ENCODE data around the gene KLF13.

KLF13 gene

DNA sequence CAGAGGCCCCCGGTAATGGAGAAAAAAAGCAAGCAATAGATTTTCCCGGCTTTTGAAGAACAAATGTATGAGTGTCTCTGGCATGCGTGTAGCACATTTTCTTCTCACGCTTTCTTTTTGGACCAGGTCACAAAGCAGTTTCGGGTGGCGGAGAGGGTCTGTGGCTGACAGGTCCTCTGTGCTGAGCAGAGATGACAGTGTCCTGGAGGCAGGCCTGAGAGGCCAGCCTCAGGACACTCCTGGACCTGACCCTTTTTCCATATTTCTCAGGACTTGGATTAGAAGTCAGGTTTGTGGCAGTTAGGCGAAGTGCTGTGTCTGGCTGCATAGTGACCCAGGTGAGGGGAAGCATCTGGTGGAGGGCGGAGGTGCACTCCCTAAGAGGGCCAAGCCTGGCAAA, 52.9 kb downstream of the KLF13 start:
- peaks cover 53% of the 10 kb centered on the region for H3K36me3 ChIP-seq (ENCODE audit: control insufficient read depth, insufficient read depth, low read length)

DNA sequence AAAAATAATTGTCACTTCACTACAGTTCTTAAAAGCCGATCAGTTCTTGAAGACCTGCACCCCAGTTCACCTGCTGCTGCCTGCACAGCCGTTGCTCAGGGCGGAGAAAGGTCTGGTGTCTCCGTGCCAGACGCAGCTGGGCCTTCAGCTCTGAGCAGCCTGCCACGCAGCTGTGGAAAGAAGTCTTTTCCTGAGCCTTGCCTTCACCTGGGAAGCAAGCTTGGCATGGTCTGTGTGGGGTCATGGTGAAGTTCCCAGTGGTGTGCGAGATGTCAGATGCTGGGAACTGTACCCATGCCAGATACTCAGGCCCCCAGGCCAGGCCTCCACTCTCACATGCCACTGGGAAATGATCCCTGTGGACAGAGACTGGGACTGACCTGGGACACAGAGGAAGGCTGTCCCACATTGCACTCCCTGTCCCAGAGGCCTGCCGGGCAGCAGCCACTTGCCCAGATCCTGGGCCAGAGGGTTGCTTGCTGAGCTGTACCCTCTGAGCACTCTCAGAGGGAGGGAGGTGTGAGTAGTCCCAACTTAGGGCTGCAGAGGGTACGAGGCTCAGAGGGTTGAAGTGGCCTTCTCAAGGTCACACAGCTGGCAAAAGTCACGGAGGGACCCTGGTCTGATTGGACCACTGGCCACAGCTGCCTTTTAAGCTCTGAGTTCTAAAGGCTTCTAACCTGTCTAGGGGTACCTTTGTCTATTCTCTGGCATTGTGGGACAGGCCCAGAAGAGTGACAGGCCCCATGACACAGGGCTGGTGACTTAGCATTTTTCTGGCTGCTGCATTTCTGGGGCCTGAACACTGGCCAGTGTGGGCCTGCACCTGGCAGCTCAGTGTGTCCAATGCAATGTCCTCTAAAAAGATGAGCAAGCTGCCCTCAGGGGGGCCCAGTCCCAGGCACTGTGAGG, 55.4 kb downstream of the KLF13 start:
- peaks cover 20% of the 10 kb centered on the region for H3K4me1 ChIP-seq (ENCODE audit: control insufficient read depth, insufficient read depth, low read length, poor library complexity, severe bottlenecking)
- DNase-seq = no peak
- H3K27ac ChIP-seq (ENCODE audit: insufficient read depth, low read length, poor library complexity, severe bottlenecking) = peak overlapping the region; percentile 44
- H3K4me3 ChIP-seq (ENCODE audit: insufficient read depth, low read depth, low read length, poor library complexity, severe bottlenecking) = no peak overlapping the region
- H3K27me3 ChIP-seq (replicated peaks; ENCODE audit: control insufficient read depth, insufficient read depth, low read length, poor library complexity, severe bottlenecking) = no peaks in the 10 kb centered on the region
- H3K36me3 ChIP-seq (ENCODE audit: control insufficient read depth, insufficient read depth, low read length) = peaks cover 44% of the 10 kb centered on the region
- H3K9me3 ChIP-seq (ENCODE audit: control insufficient read depth, low read length) = no peaks in the 10 kb centered on the region

More for the DNA sequence above, 52.9 kb downstream of the KLF13 start:
- DNase-seq = no peak
- Histone ChIP-seq H3K4me3 (ENCODE audit: insufficient read depth, low read depth, low read length, poor library complexity, severe bottlenecking) (no peak overlapping the region), H3K27me3 (replicated peaks; ENCODE audit: control insufficient read depth, insufficient read depth, low read length, poor library complexity, severe bottlenecking) (no peaks in the 10 kb centered on the region), H3K27ac (ENCODE audit: insufficient read depth, low read length, poor library complexity, severe bottlenecking) (no peak overlapping the region), H3K9me3 (ENCODE audit: control insufficient read depth, low read length) (no peaks in the 10 kb centered on the region), H3K4me1 (ENCODE audit: control insufficient read depth, insufficient read depth, low read length, poor library complexity, severe bottlenecking) (peaks cover 6% of the 10 kb centered on the region)

DNA sequence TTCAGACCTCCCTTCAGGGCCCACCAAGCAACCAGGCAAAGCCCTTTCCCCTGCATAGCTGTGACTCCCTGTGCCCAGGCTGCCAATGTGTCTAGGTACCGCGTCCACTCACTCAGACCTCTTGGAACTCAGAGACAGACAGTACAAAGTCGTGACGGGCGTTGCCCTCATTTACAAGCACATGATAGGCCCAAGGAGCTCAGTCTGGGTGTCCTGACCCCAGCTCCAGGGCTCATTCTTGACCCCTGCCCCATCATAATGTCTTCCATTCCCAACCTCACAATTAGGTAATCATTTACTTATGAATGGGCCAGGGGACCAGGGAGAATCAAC, 56.0 kb downstream of the KLF13 start:
- Histone ChIP-seq H3K9me3 (ENCODE audit: control insufficient read depth, low read length) (no peaks in the 10 kb centered on the region), H3K4me1 (ENCODE audit: control insufficient read depth, insufficient read depth, low read length, poor library complexity, severe bottlenecking) (peaks cover 24% of the 10 kb centered on the region), H3K27ac (ENCODE audit: insufficient read depth, low read length, poor library complexity, severe bottlenecking) (no peak overlapping the region), H3K27me3 (replicated peaks; ENCODE audit: control insufficient read depth, insufficient read depth, low read length, poor library complexity, severe bottlenecking) (no peaks in the 10 kb centered on the region), H3K4me3 (ENCODE audit: insufficient read depth, low read depth, low read length, poor library complexity, severe bottlenecking) (no peak overlapping the region), H3K36me3 (ENCODE audit: control insufficient read depth, insufficient read depth, low read length) (peaks cover 40% of the 10 kb centered on the region)
- DNase-seq = no peak

DNA sequence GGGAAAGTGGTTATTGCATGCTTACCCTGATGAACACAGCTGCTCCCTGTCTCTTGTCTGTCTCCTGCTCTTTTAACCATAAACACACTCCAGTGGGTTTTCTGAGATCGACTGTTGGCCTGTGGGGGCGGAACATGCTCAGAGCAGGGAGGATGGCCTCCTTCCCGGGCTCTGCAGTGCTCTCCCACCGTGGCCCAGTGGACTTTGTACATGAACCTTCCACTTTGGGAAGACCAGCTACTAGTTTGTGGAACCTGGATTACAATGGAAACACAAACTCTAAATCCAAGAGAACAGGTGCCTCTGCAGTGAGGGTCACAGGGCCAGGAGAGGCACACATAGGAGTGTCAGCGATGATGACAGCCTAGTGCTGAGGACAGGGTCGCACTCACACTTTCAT, 56.5 kb downstream of the KLF13 start:
- Histone ChIP-seq H3K27me3 (replicated peaks; ENCODE audit: control insufficient read depth, insufficient read depth, low read length, poor library complexity, severe bottlenecking) (no peaks in the 10 kb centered on the region), H3K27ac (ENCODE audit: insufficient read depth, low read length, poor library complexity, severe bottlenecking) (no peak overlapping the region), H3K4me1 (ENCODE audit: control insufficient read depth, insufficient read depth, low read length, poor library complexity, severe bottlenecking) (peaks cover 26% of the 10 kb centered on the region), H3K36me3 (ENCODE audit: control insufficient read depth, insufficient read depth, low read length) (peaks cover 36% of the 10 kb centered on the region), H3K4me3 (ENCODE audit: insufficient read depth, low read depth, low read length, poor library complexity, severe bottlenecking) (no peak overlapping the region), H3K9me3 (ENCODE audit: control insufficient read depth, low read length) (no peaks in the 10 kb centered on the region)
- no peak for DNase-seq

DNA sequence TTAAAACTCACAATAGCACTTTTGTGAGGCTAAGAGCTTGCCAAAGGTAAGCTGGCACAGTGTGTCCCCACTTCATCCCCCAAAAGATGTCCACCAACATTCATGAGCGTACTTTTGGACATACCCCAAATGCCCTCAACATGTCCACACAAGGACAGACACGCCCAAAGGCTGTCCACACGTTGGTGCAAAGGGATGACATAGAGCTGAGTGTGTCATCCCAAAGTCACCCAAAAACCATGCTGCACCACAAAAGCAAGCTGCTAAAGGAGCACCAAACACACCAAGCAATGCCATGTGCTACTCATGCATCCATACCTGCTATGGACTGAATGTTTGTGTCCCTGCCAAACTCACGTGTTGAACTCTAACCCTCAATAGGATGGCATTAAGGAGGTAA, 57.9 kb downstream of the KLF13 start:
- peaks cover 26% of the 10 kb centered on the region for H3K4me1 ChIP-seq (ENCODE audit: control insufficient read depth, insufficient read depth, low read length, poor library complexity, severe bottlenecking)
- H3K27ac ChIP-seq (ENCODE audit: insufficient read depth, low read length, poor library complexity, severe bottlenecking) = no peak overlapping the region
- no peak for DNase-seq
- H3K9me3 ChIP-seq (ENCODE audit: control insufficient read depth, low read length) = no peaks in the 10 kb centered on the region
- no peaks in the 10 kb centered on the region for H3K27me3 ChIP-seq (replicated peaks; ENCODE audit: control insufficient read depth, insufficient read depth, low read length, poor library complexity, severe bottlenecking)
- H3K4me3 ChIP-seq (ENCODE audit: insufficient read depth, low read depth, low read length, poor library complexity, severe bottlenecking) = no peak overlapping the region
- H3K36me3 ChIP-seq (ENCODE audit: control insufficient read depth, insufficient read depth, low read length) = peaks cover 24% of the 10 kb centered on the region

DNA sequence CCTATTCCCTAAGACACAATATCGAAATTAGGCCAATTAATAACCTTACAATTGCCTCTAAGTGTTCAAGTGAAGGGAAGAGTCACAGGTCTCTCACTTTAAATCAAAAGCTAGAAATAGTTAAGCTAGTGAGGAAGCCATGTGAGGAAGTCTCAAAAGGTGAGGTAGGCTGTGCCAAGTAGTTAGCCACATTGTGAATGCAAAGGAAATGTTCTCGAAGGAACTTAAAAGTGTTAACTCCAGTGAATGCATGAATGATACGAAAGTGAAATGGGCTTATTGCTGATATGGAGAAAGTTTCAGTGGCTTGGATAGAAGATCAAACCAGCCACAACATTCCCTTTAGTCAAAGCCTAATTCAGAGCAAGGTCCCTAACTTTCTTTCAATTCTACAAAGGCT, 59.1 kb downstream of the KLF13 start:
- Histone ChIP-seq H3K27ac (ENCODE audit: insufficient read depth, low read length, poor library complexity, severe bottlenecking) (no peak overlapping the region), H3K4me3 (ENCODE audit: insufficient read depth, low read depth, low read length, poor library complexity, severe bottlenecking) (no peak overlapping the region), H3K9me3 (ENCODE audit: control insufficient read depth, low read length) (no peaks in the 10 kb centered on the region), H3K27me3 (replicated peaks; ENCODE audit: control insufficient read depth, insufficient read depth, low read length, poor library complexity, severe bottlenecking) (no peaks in the 10 kb centered on the region), H3K36me3 (ENCODE audit: control insufficient read depth, insufficient read depth, low read length) (peaks cover 14% of the 10 kb centered on the region), H3K4me1 (ENCODE audit: control insufficient read depth, insufficient read depth, low read length, poor library complexity, severe bottlenecking) (peaks cover 26% of the 10 kb centered on the region)
- DNase-seq = no peak

DNA sequence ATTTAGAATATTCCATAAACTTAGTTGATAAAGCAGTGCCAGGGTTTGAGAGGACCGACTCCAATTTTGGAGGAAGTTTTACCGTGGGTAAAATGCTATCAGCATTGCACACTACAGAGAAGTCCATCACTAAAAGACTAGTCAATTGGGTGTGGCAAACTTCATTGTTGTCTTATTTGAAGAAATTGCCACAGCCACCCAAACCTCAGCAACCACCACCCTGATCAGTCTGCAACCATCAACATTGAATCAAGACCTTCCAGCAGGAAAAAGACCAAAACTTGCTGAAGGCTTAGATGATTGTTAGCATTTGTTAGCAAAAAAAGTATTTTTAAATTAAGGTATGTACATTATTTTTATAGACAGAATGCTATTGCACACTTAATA, 60.5 kb downstream of the KLF13 start:
- Histone ChIP-seq H3K4me3 (ENCODE audit: insufficient read depth, low read depth, low read length, poor library complexity, severe bottlenecking) (no peak overlapping the region), H3K4me1 (ENCODE audit: control insufficient read depth, insufficient read depth, low read length, poor library complexity, severe bottlenecking) (peaks cover 26% of the 10 kb centered on the region)

DNA sequence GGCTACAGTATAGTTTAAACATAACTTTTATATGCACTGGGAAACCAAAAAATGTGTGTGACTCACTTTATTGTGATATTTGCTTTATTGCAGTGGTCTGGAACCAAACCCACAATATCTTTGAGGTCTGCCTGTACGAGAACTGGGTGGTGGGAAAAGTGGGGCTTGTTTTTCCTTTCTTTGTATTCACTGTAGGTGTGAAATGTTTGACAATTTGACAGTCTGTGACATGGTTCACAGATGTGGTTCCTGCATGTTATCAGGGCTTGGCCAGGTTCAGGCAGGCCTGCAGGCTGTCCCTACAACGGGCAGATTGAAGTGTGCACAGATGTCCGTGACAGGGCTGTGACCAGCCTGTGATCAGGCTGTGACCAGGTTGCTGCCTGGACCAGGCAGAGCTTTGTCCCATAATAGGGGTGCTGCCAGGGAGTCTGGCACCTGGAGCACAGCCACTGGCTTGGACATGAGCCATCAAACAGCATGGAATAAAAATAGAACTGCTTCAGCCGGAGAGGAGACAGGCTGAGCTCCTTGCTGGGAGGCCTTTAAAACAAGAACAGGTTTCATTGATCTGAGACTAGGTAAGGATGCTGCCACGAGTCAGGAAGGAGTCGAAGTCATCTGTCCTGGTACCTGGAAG, 61.0 kb downstream of the KLF13 start:
- Histone ChIP-seq H3K36me3 (ENCODE audit: control insufficient read depth, insufficient read depth, low read length) (no peaks in the 10 kb centered on the region), H3K4me1 (ENCODE audit: control insufficient read depth, insufficient read depth, low read length, poor library complexity, severe bottlenecking) (peaks cover 26% of the 10 kb centered on the region), H3K27me3 (replicated peaks; ENCODE audit: control insufficient read depth, insufficient read depth, low read length, poor library complexity, severe bottlenecking) (no peaks in the 10 kb centered on the region), H3K4me3 (ENCODE audit: insufficient read depth, low read depth, low read length, poor library complexity, severe bottlenecking) (no peak overlapping the region), H3K9me3 (ENCODE audit: control insufficient read depth, low read length) (no peaks in the 10 kb centered on the region), H3K27ac (ENCODE audit: insufficient read depth, low read length, poor library complexity, severe bottlenecking) (peak overlapping the region; percentile 52)
- peak in 1 of 3 donors; percentile 26 for DNase-seq

More for the DNA sequence above, 60.5 kb downstream of the KLF13 start:
- Histone ChIP-seq H3K27me3 (replicated peaks; ENCODE audit: control insufficient read depth, insufficient read depth, low read length, poor library complexity, severe bottlenecking) (no peaks in the 10 kb centered on the region), H3K9me3 (ENCODE audit: control insufficient read depth, low read length) (no peaks in the 10 kb centered on the region), H3K36me3 (ENCODE audit: control insufficient read depth, insufficient read depth, low read length) (peaks cover 1% of the 10 kb centered on the region), H3K27ac (ENCODE audit: insufficient read depth, low read length, poor library complexity, severe bottlenecking) (no peak overlapping the region)
- no peak for DNase-seq

DNA sequence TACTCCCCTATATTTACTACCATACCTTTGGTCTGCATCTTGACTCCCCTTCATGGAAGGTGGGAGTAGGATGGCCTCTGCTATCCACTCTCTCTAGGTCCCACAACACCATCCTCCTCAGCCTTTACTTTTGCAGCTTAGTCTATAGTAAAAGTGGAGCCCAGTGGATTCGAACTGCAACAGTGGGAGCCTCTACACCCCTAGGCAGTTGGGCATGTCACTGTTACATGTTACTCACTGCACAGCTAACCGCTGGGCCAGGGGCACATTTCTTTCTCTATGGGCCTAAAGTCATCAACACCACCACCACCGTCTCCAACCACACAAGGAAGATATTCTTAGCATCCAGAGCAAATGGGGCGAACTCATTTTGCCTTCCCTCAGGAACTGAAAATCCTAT, 62.9 kb downstream of the KLF13 start:
- H3K4me1 ChIP-seq (ENCODE audit: control insufficient read depth, insufficient read depth, low read length, poor library complexity, severe bottlenecking) = peaks cover 29% of the 10 kb centered on the region
- no peak overlapping the region for H3K27ac ChIP-seq (ENCODE audit: insufficient read depth, low read length, poor library complexity, severe bottlenecking)

DNA sequence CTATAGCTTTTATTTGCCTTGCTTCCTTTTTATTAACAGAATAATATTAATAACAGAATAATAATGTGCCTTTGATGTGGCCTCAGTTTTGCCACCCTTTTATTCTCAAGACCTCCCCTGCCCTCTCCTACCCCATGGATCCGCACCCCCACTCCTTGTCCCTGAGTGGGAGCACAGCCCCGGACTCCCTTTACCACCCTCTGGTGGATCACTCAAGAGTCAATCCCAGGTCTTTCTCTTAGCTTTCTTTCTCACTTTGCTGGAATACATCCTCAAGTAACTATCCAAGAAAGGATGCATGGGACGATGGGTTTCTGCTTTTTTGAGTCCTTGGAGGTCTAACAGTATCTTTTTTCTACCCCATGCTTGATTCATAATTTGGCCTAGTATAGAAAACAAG, 63.4 kb downstream of the KLF13 start:
- Histone ChIP-seq H3K36me3 (ENCODE audit: control insufficient read depth, insufficient read depth, low read length) (no peaks in the 10 kb centered on the region), H3K27ac (ENCODE audit: insufficient read depth, low read length, poor library complexity, severe bottlenecking) (no peak overlapping the region), H3K27me3 (replicated peaks; ENCODE audit: control insufficient read depth, insufficient read depth, low read length, poor library complexity, severe bottlenecking) (no peaks in the 10 kb centered on the region), H3K4me3 (ENCODE audit: insufficient read depth, low read depth, low read length, poor library complexity, severe bottlenecking) (no peak overlapping the region), H3K9me3 (ENCODE audit: control insufficient read depth, low read length) (no peaks in the 10 kb centered on the region), H3K4me1 (ENCODE audit: control insufficient read depth, insufficient read depth, low read length, poor library complexity, severe bottlenecking) (peaks cover 29% of the 10 kb centered on the region)
- DNase-seq = no peak

More for the DNA sequence above, 62.9 kb downstream of the KLF13 start:
- Histone ChIP-seq H3K4me3 (ENCODE audit: insufficient read depth, low read depth, low read length, poor library complexity, severe bottlenecking) (no peak overlapping the region), H3K36me3 (ENCODE audit: control insufficient read depth, insufficient read depth, low read length) (no peaks in the 10 kb centered on the region), H3K9me3 (ENCODE audit: control insufficient read depth, low read length) (no peaks in the 10 kb centered on the region), H3K27me3 (replicated peaks; ENCODE audit: control insufficient read depth, insufficient read depth, low read length, poor library complexity, severe bottlenecking) (no peaks in the 10 kb centered on the region)
- DNase-seq = no peak
